GM19372 (cell line): ENCODE results near the gene AGBL1.

Source experiments
- ATAC-seq: cut with Tn5 transposase; IDR thresholded peaks from one replicate; pipeline ENCODE4 v1.9.1; 2021; ENCODE audit warnings: mild to moderate bottlenecking, low read depth, moderate library complexity; ENCODE audit not compliant: unreplicated experiment

The AGBL1 gene

GRCh38 chr15:86663979-86664378, 584.3 kb downstream of the AGBL1 start:
- ATAC-seq, result no peak

- no peak for ATAC-seq
Observed at GRCh38 chr15:86664581-86664980, 584.9 kb downstream of the AGBL1 start.

GRCh38 chr15:86676002-86676401, 596.3 kb downstream of the AGBL1 start:
- no peak for ATAC-seq

DNA sequence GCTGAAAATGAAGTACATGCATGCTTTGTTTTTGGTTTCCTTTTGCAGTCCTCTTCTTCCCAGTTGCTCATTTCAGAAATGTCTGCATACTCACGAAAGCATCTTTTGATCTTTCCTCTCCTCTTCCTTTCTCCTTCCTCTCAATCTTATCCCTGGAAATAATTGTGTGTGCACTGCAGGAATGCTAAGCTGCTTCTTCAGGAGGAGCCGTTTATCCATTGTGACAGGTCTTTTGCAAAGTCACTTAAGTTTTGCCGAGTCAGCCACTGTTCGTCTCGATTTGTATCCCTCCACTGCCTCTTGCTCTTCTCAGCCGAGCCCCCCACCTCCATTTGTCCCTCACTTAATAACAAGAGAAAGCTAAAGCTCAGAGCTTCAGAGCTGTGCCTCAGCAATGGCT, 597.6 kb downstream of the AGBL1 start:
- ATAC-seq, result no peak

DNA sequence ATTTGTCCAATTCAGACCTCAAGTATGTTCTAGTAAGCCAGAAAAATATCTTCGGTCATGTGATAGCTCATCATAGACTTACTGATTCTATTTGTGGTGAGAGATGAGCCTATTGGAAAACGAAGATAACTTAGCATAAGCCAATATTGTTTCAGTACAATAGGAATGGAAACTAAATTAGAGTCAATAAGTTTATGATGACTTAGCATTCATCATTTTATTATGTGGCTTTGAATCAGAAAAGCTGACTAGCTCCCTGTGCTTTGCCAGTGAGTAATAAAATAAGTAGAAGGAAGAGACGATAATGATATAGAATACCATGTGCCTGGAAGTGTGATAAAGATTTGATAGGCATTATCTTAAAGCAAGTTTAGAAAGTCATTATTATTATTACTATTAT, 605.6 kb downstream of the AGBL1 start:
- no peak for ATAC-seq

- ATAC-seq, result no peak
Observed at GRCh38 chr15:86689006-86689405, 609.3 kb downstream of the AGBL1 start.

DNA sequence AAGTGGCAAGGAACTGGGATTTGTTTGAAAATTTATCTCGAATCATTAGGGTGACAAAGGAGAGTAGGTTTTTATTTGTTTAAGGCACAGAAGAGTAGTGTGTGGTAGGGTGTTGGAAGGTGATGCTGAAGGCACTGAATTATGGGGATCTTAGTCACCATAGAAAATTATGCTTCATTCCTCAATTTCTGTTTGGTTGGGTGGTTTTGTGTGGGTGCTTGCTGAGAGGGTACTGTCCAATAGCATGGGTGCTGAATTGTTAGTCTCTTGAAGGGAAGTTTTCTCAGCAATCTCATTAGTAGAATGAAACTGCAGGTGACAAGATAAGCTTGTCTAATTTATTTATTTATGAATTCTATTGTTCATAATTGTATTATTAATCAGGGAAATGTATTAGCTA, 610.9 kb downstream of the AGBL1 start:
- ATAC-seq, result no peak

DNA sequence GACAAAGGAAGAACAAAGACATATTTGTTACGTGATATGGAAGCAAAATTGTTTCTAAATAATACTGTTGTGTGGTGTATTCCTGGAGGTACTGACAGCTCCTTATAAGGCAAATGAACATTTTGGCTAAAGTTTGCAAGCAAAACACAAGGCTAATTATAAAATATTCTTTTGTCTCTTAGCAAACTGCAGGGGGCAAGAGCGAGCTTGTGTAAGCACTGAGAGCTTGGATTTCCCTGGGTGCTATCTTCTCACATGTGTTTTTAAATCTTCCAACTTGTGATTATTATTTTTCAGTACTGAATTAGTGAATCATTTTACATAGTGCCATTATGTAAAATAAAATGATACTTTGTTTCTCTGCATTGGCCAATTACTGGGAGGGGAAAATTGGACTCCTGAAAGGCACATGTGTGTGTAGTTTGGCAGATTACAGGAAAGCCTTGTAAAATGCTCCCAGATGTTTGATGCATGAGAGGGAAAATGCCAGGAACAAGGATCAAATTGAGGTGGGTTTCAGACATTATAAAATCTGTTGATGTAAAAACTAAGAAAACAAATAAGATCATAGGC, 611.5 kb downstream of the AGBL1 start:
- ATAC-seq, result no peak

DNA sequence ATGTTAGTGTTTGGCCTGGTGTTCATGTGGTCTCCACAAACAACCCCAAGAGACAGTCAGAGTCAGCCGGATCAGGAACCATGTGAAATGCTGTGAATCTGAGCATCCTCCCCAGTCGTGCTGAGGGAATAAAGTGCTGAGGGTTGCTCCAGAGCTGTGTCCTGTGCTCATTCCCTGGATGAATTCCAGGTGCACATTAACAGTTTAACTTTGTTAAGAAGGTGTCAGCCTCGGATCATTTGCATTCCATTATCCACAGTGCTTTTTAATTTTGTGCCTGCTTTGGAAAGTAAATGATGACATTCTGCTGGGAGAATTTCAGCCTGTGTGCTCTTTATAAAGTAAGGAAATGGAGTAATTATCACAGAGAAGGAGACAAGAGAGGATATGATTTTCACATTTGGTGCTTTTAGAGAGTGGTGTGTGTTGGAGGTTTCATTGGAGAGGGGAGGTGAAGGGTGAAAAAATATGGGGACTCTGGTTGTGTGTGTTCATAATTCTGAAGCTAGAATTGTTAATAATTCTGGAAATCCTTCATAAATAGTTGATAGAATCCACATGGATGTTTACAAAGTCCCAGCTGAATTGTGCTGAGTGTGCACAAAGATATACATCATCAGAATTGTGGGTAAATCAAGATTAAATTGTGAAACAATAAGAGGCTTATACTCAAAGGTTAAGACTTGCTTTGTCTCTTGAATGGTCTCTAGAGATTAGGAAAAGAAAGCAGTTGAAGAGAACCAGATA, 621.4 kb downstream of the AGBL1 start:
- no peak for ATAC-seq

GRCh38 chr15:86701611-86701963, 621.9 kb downstream of the AGBL1 start:
- no peak for ATAC-seq

DNA sequence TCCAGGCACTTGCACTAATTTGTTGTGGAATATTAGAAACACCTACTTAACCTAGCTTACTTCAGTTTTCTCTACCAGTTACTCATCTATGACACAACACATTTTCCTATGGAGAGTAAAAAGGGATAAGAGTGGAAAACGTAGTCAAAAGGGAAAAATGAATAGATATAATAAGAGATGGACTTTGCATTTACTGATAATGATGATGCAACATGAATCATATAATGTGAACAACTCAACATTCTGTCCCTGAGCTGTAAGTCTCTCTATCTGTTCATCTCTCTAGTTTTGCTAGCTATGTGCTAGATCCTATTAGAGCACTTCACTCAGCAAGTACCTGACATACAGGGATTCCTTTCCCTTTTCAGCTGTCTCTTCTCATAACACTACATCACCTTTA, 627.1 kb downstream of the AGBL1 start:
- no peak for ATAC-seq

- ATAC-seq, result no peak
Observed at GRCh38 chr15:86711476-86711875, 631.8 kb downstream of the AGBL1 start.

DNA sequence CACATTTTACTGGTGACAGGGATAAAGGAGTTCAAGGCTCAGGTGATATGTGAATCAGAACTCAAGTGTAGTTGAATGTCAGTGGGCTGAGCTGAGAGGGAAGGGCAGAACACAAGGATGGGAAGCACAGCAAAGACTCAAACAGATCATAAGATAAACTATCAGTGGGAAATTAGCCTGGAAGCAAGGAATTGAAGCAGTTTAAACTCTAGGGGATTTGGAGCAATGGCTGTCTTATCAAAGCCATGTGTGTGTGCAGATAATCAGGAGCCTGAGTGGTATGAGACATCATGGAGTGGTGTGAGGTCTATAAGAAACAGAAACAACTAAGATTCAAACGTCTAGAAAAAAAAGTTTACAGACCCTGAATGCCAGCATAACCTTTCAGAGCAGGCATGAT, 634.6 kb downstream of the AGBL1 start:
- ATAC-seq, result no peak

- no peak for ATAC-seq
Observed at GRCh38 chr15:86725628-86726027, 646.0 kb downstream of the AGBL1 start.

GRCh38 chr15:86735247-86736040, 655.8 kb downstream of the AGBL1 start:
- ATAC-seq, result no peak

- no peak for ATAC-seq
Observed at GRCh38 chr15:86741917-86742316, 662.2 kb downstream of the AGBL1 start.

DNA sequence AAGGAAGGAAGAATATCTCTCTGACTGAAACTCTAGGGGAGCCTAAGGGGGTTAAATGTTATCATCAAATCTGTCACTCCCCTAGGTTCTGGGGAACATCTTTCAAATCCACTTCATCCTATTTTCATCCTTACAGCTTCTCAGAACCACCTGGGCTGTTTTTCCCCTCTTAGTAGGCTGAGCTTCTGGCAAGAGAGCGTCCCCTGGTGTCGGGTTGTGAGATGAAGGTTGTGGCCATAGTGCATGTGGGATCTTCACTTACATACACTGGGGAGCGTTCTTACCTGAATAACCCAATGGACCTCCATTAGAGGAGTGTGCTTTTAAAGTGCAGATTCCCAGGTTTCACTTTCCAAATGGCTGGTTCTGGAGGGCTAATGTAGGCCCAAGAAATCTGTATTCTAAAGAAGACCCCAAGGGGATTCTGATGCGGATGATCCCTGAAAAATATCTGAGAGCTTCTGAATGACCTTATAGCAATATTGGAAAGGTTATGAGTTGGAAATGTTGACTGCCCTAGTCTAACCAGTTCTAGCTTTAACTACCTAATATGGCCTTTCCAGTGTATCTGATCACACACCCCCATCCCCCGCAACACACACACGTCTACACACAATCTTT, 663.7 kb downstream of the AGBL1 start:
- no peak for ATAC-seq

DNA sequence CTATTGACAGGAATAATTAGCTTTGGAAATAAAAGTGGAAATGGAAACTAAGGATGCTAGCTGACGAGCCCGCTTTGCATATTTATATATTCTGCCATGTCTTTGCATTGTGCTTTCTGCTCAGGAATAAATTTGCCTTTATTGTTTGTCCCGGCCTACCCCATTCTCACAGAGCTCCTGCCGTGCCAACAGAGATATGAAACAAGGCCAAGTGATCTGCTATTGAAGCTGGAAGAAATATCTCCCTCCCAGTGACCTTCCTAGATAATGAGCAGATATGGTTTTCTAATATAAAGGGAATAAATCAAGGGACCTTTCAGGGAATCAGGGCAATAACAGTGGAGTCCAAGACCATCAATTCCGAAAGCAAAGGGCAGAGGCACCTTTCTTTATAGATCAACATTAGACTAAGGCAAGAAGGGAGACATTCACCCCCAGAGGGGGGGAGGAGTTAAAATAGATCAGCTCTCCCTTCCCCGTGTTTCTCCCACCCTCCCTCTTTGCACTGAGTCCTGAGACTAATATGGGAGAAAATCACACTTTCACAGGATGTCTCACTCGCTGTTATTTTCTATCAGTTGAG, 664.6 kb downstream of the AGBL1 start:
- ATAC-seq, result no peak

- ATAC-seq, result no peak
Observed at GRCh38 chr15:86751116-86751515, 671.4 kb downstream of the AGBL1 start.

- no peak for ATAC-seq
Observed at GRCh38 chr15:86754846-86755245, 675.2 kb downstream of the AGBL1 start.

- ATAC-seq, result no peak
Observed at GRCh38 chr15:86756688-86757087, 677.0 kb downstream of the AGBL1 start.
